ENCODE measurements around the gene CMTM7. TPM values are rescaled to one million over a fixed set of nuclear protein-coding genes. Genes with fewer than 3 reads are reported as not detected.

The CMTM7 gene
- total RNA-seq, 3 donors from 2014 or later: 3.6 to 5.1 (median 4.8) TPM

GRCh38 chr3:32474201-32474600 is 82.5 kb downstream of the CMTM7 start:
- Histone ChIP-seq H3K4me3 (no peak overlapping the region), H3K9me3 (no peaks in the 10 kb centered on the region), H3K4me1 (ENCODE audit: low read depth) (no peaks in the 10 kb centered on the region), H3K36me3 (ENCODE audit: low read depth) (no peaks in the 10 kb centered on the region)
- ATAC-seq (no peak), DNase-seq (no peak)
- intact Hi-C loops (cut with DNase I, micrococcal nuclease): loop anchor here in 1 of 2 donors (10.0 kb wide), 1 partner anchor 99 kb away; no protein-coding TSS in a partner anchor
- no peak for TF ChIP-seq CTCF (IDR thresholded peaks at IDR 0.05)

DNA sequence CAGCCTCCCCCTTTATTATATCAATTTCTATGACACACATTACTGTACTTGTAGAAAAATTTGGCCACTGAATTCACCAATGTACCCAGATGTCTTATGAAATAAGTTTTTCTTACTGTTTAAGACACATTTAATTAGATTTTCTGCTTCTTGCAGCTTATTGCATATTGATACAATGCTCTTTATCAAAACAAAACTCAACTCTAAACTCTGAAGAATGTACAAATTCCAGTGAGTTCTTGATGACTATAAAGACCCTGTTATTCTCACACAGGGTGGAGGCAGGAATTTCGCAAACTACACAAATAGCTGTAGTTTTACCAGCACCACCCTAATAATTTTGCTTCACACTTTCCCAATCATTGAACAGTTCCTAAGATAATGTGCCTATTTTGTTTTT is 89.0 kb downstream of the CMTM7 start:
- H3K4me3 ChIP-seq: no peak overlapping the region
- intact Hi-C loops (cut with DNase I, micrococcal nuclease): no loop called here

GRCh38 chr3:32481791-32482631 is 90.4 kb downstream of the CMTM7 start:
- intact Hi-C loops (cut with DNase I, micrococcal nuclease): no loop called here
- Histone ChIP-seq H3K4me1 (ENCODE audit: low read depth) (no peaks in the 10 kb centered on the region), H3K9me3 (no peaks in the 10 kb centered on the region), H3K4me3 (no peak overlapping the region), H3K36me3 (ENCODE audit: low read depth) (no peaks in the 10 kb centered on the region)
- DNase-seq: no peak
- no peak for ATAC-seq
- TF ChIP-seq CTCF (IDR thresholded peaks at IDR 0.05): no peak

More for the DNA sequence above, 89.0 kb downstream of the CMTM7 start:
- ATAC-seq: no peak
- no peaks in the 10 kb centered on the region for H3K9me3 ChIP-seq
- TF ChIP-seq CTCF (IDR thresholded peaks at IDR 0.05): no peak
- DNase-seq: no peak
- H3K4me1 ChIP-seq (ENCODE audit: low read depth): no peaks in the 10 kb centered on the region
- H3K36me3 ChIP-seq (ENCODE audit: low read depth): no peaks in the 10 kb centered on the region

- no peak for DNase-seq
- Histone ChIP-seq H3K4me1 (ENCODE audit: low read depth) (no peaks in the 10 kb centered on the region), H3K4me3 (no peak overlapping the region), H3K9me3 (no peaks in the 10 kb centered on the region), H3K36me3 (ENCODE audit: low read depth) (no peaks in the 10 kb centered on the region)
- intact Hi-C loops (cut with DNase I, micrococcal nuclease): no loop called here
- no peak for ATAC-seq
- TF ChIP-seq CTCF (IDR thresholded peaks at IDR 0.05): no peak
Observed at GRCh38 chr3:32482693-32483092, 91.0 kb downstream of the CMTM7 start.

- ATAC-seq (no peak), DNase-seq (no peak)
- no peaks in the 10 kb centered on the region for H3K9me3 ChIP-seq
- H3K36me3 ChIP-seq (ENCODE audit: low read depth): no peaks in the 10 kb centered on the region
- TF ChIP-seq CTCF (IDR thresholded peaks at IDR 0.05): no peak
- H3K4me3 ChIP-seq: no peak overlapping the region
- H3K4me1 ChIP-seq (ENCODE audit: low read depth): no peaks in the 10 kb centered on the region
- intact Hi-C loops (cut with DNase I, micrococcal nuclease): no loop called here
Observed at GRCh38 chr3:32483772-32484171, 92.1 kb downstream of the CMTM7 start.

Measured in mucosa of descending colon (tissue), 3 donors.